HEK293 (cell line): ENCODE results near the gene FAN1.

Experiments used
- GFI1B ChIP-seq: fragments of 450-650 bp; formaldehyde crosslinking; IDR thresholded peaks from 2 replicates; pipeline ENCODE4 v1.5.1; 2016; ENCODE audit warnings: missing biosample characterization, missing genetic modification characterization
- GLIS1 ChIP-seq: fragments of 450-650 bp; formaldehyde crosslinking; IDR thresholded peaks from 2 replicates; pipeline ENCODE4 v1.5.1; 2016; ENCODE audit warnings: missing biosample characterization, missing genetic modification characterization
- KLF10 ChIP-seq: fragments of 450-650 bp; IDR thresholded peaks from 2 replicates; pipeline ENCODE4 v1.5.1; 2018; ENCODE audit warnings: missing biosample characterization, mild to moderate bottlenecking, missing genetic modification characterization
- KLF16 ChIP-seq: fragments of 450-650 bp; formaldehyde crosslinking; IDR thresholded peaks from 2 replicates; pipeline ENCODE4 v1.5.1; 2017; ENCODE audit warnings: missing biosample characterization, missing genetic modification characterization
- KLF9 ChIP-seq: fragments of 450-650 bp; formaldehyde crosslinking; IDR thresholded peaks from 2 replicates; pipeline ENCODE4 v1.5.1; 2016; ENCODE audit warnings: missing biosample characterization, missing genetic modification characterization, low read depth
- TRIM28 ChIP-seq: IDR thresholded peaks from 2 replicates; pipeline ENCODE4 v1.6.1; 2011; ENCODE audit warnings: low read length, control low read depth, borderline replicate concordance
- YY2 ChIP-seq: fragments of 450-650 bp; formaldehyde crosslinking; IDR thresholded peaks from 2 replicates; pipeline ENCODE4 v1.5.1; 2016; ENCODE audit warnings: missing biosample characterization, missing genetic modification characterization
- ZBTB8A ChIP-seq: fragments of 450-650 bp; formaldehyde crosslinking; IDR thresholded peaks from 2 replicates; pipeline ENCODE4 v1.5.1; 2016; ENCODE audit warnings: missing biosample characterization, missing genetic modification characterization
- ZFHX2 ChIP-seq: fragments of 450-650 bp; formaldehyde crosslinking; conservative IDR thresholded peaks from 2 replicates; pipeline ENCODE4 v1.5.1; 2016; ENCODE audit warnings: missing biosample characterization, missing genetic modification characterization
- ZNF140 ChIP-seq: fragments of 450-650 bp; formaldehyde crosslinking; IDR thresholded peaks from 2 replicates; pipeline ENCODE4 v1.5.1; 2016; ENCODE audit warnings: missing biosample characterization, missing genetic modification characterization
- ZNF174 ChIP-seq: fragments of 450-650 bp; formaldehyde crosslinking; IDR thresholded peaks from 2 replicates; pipeline ENCODE4 v1.5.0; 2017; ENCODE audit warnings: missing biosample characterization, mild to moderate bottlenecking, missing genetic modification characterization
- ZNF19 ChIP-seq: fragments of 450-650 bp; formaldehyde crosslinking; IDR thresholded peaks from 2 replicates; pipeline ENCODE4; 2016; ENCODE audit warnings: missing biosample characterization, missing genetic modification characterization, low read depth
- ZNF341 ChIP-seq: fragments of 450-650 bp; formaldehyde crosslinking; IDR thresholded peaks from 2 replicates; pipeline ENCODE4; 2016; ENCODE audit warnings: low read depth, missing biosample characterization, missing genetic modification characterization
- ZNF354C ChIP-seq: fragments of 450-650 bp; formaldehyde crosslinking; IDR thresholded peaks from 2 replicates; pipeline ENCODE4 v1.5.1; 2016; ENCODE audit warnings: missing biosample characterization, missing genetic modification characterization, low read depth, borderline replicate concordance
- ZNF391 ChIP-seq: fragments of 450-650 bp; formaldehyde crosslinking; IDR thresholded peaks from 2 replicates; pipeline ENCODE4 v1.5.1; 2016; ENCODE audit warnings: low read depth, missing biosample characterization, missing genetic modification characterization, borderline replicate concordance
- ZNF48 ChIP-seq: fragments of 450-650 bp; formaldehyde crosslinking; IDR thresholded peaks from 2 replicates; pipeline ENCODE4 v1.5.1; 2016; ENCODE audit warnings: missing biosample characterization, missing genetic modification characterization
- ZNF560 ChIP-seq: fragments of 450-650 bp; formaldehyde crosslinking; IDR thresholded peaks from 2 replicates; pipeline ENCODE4 v1.5.1; 2017; ENCODE audit warnings: missing biosample characterization, missing genetic modification characterization, borderline replicate concordance
- ZNF561 ChIP-seq: fragments of 450-650 bp; IDR thresholded peaks from 2 replicates; pipeline ENCODE4 v1.5.1; 2018; ENCODE audit warnings: missing biosample characterization, missing genetic modification characterization, borderline replicate concordance
- ZNF585B ChIP-seq: fragments of 450-650 bp; formaldehyde crosslinking; IDR thresholded peaks from 2 replicates; pipeline ENCODE4 v1.5.1; 2016; ENCODE audit warnings: missing biosample characterization, missing genetic modification characterization
- ZNF658 ChIP-seq: fragments of 450-650 bp; formaldehyde crosslinking; IDR thresholded peaks from 2 replicates; pipeline ENCODE4; 2016; ENCODE audit warnings: missing biosample characterization, missing genetic modification characterization
- ZNF670 ChIP-seq: fragments of 450-650 bp; formaldehyde crosslinking; IDR thresholded peaks from 2 replicates; pipeline ENCODE4 v1.5.1; 2016; ENCODE audit warnings: missing biosample characterization, missing genetic modification characterization, low read depth
- ZNF76 ChIP-seq: fragments of 450-650 bp; formaldehyde crosslinking; IDR thresholded peaks from 2 replicates; pipeline ENCODE4; 2016; ENCODE audit warnings: low read depth, missing biosample characterization, missing genetic modification characterization, borderline replicate concordance
- ZXDB ChIP-seq: fragments of 450-650 bp; formaldehyde crosslinking; IDR thresholded peaks from 2 replicates; pipeline ENCODE4 v1.5.1; 2016; ENCODE audit warnings: missing biosample characterization, missing genetic modification characterization
- TF ChIP-seq, protein P1 (sequence below): fragments of 450-650 bp; formaldehyde crosslinking; IDR thresholded peaks from 2 replicates; pipeline ENCODE4 v1.5.1; 2016; ENCODE audit warnings: missing biosample characterization, missing genetic modification characterization
- TF ChIP-seq, protein P2 (sequence below): fragments of 450-650 bp; formaldehyde crosslinking; IDR thresholded peaks from 2 replicates; pipeline ENCODE4 v1.5.1; 2016; ENCODE audit warnings: missing biosample characterization, missing genetic modification characterization
- TF ChIP-seq, protein P3 (sequence below): fragments of 450-650 bp; formaldehyde crosslinking; IDR thresholded peaks from 2 replicates; pipeline ENCODE4 v1.5.1; 2016; ENCODE audit warnings: missing biosample characterization, missing genetic modification characterization, borderline replicate concordance
- TF ChIP-seq, protein P4 (sequence below): fragments of 450-650 bp; formaldehyde crosslinking; IDR thresholded peaks from 2 replicates; pipeline ENCODE4 v1.5.1; 2016; ENCODE audit warnings: missing biosample characterization, missing genetic modification characterization
- TF ChIP-seq, protein P5 (sequence below): fragments of 450-650 bp; IDR thresholded peaks from 2 replicates; pipeline ENCODE4 v1.5.1; 2018; ENCODE audit warnings: missing biosample characterization, missing genetic modification characterization

The FAN1 gene

DNA sequence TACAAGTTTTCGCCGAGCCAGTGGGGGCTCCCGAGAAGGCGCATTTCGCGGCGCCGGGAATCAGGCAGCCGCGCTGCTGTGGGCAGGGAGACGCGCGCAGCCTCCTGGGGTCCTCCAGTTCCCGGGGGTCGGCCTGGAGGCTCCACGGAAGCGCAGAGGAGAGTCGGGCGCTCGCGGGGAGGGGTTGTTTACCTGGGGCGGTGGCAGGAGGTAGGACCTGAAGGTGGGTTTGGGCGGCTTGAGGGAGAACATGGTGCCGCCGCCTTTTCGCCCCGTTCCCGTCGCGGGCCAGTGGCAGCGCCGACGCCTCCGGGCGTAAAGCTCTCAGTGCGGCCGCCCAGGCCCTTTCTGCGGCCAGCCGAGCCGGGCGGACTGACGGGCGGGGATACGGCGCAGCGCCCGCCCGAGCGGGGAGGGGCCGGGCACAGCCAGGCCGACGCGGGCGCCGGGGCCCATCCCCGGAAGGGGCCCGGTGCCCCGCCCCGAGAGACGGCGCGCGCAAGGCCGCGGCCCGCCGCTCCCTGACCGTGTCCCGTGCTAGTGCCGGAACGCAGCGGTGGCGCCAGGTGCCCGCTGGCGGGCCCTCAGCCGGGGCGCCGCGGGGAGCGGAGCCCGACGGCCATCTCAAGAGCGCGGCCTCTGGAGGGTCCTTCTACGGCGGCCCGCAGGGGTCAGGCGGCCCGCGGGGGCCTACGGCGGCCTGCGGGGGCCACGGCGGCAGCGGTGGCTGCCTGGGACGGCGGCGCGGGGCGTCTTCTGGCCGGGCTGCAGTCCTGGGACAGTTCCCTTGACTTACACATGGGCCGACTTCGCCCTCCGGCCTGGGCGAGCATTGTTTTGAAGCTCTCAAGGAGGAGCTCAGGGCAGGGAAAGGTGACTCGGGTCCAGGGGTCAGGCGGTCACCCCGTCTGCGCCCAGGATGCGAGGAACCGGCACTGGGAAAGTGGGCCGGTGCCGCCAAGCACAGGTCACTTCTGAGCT, 87.8 kb downstream of the FAN1 start, which contains the start of gene MTMR10 (continued):
- TF ChIP-seq, protein P1, sequence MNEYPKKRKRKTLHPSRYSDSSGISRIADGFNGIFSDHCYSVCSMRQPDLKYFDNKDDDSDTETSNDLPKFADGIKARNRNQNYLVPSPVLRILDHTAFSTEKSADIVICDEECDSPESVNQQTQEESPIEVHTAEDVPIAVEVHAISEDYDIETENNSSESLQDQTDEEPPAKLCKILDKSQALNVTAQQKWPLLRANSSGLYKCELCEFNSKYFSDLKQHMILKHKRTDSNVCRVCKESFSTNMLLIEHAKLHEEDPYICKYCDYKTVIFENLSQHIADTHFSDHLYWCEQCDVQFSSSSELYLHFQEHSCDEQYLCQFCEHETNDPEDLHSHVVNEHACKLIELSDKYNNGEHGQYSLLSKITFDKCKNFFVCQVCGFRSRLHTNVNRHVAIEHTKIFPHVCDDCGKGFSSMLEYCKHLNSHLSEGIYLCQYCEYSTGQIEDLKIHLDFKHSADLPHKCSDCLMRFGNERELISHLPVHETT (tag by site-specific recombination): no peak
- TF ChIP-seq ZNF174 (tag by site-specific recombination): no peak
- no peak for TF ChIP-seq ZNF354C (tag by site-specific recombination)
- peak; percentile 40; the same call in 1 of the 2 replicates for TF ChIP-seq ZFHX2 (tag by site-specific recombination)
- no peak for TF ChIP-seq ZNF670 (tag by site-specific recombination)
- no peak for TF ChIP-seq ZNF48
- TF ChIP-seq ZNF19 (tag by site-specific recombination): no peak
- no peak for TF ChIP-seq ZNF391 (tag by site-specific recombination)
- TF ChIP-seq, protein P2, sequence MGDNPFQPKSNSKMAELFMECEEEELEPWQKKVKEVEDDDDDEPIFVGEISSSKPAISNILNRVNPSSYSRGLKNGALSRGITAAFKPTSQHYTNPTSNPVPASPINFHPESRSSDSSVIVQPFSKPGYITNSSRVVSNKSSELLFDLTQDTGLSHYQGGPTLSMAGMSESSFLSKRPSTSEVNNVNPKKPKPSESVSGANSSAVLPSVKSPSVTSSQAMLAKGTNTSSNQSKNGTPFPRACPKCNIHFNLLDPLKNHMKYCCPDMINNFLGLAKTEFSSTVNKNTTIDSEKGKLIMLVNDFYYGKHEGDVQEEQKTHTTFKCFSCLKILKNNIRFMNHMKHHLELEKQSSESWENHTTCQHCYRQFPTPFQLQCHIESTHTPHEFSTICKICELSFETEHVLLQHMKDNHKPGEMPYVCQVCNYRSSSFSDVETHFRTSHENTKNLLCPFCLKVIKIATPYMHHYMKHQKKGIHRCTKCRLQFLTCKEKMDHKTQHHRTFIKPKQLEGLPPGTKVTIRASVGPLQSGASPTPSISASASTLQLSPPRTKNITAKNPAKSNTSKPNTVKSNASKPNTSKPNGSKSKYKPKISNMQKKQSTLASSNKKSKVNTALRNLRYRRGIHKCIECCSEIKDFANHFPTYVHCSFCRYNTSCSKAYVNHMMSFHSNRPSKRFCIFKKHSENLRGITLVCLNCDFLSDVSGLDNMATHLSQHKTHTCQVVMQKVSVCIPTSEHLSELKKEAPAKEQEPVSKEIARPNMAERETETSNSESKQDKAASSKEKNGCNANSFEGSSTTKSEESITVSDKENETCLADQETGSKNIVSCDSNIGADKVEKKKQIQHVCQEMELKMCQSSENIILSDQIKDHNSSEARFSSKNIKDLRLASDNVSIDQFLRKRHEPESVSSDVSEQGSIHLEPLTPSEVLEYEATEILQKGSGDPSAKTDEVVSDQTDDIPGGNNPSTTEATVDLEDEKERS (tag by site-specific recombination): no peak
- peak; percentile 95 for TF ChIP-seq ZBTB8A (tag by site-specific recombination)
- TF ChIP-seq, protein P3, sequence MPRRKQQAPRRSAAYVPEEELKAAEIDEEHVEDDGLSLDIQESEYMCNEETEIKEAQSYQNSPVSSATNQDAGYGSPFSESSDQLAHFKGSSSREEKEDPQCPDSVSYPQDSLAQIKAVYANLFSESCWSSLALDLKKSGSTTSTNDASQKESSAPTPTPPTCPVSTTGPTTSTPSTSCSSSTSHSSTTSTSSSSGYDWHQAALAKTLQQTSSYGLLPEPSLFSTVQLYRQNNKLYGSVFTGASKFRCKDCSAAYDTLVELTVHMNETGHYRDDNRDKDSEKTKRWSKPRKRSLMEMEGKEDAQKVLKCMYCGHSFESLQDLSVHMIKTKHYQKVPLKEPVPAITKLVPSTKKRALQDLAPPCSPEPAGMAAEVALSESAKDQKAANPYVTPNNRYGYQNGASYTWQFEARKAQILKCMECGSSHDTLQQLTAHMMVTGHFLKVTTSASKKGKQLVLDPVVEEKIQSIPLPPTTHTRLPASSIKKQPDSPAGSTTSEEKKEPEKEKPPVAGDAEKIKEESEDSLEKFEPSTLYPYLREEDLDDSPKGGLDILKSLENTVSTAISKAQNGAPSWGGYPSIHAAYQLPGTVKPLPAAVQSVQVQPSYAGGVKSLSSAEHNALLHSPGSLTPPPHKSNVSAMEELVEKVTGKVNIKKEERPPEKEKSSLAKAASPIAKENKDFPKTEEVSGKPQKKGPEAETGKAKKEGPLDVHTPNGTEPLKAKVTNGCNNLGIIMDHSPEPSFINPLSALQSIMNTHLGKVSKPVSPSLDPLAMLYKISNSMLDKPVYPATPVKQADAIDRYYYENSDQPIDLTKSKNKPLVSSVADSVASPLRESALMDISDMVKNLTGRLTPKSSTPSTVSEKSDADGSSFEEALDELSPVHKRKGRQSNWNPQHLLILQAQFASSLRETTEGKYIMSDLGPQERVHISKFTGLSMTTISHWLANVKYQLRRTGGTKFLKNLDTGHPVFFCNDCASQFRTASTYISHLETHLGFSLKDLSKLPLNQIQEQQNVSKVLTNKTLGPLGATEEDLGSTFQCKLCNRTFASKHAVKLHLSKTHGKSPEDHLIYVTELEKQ (tag by site-specific recombination): no peak
- TF ChIP-seq, protein P4, sequence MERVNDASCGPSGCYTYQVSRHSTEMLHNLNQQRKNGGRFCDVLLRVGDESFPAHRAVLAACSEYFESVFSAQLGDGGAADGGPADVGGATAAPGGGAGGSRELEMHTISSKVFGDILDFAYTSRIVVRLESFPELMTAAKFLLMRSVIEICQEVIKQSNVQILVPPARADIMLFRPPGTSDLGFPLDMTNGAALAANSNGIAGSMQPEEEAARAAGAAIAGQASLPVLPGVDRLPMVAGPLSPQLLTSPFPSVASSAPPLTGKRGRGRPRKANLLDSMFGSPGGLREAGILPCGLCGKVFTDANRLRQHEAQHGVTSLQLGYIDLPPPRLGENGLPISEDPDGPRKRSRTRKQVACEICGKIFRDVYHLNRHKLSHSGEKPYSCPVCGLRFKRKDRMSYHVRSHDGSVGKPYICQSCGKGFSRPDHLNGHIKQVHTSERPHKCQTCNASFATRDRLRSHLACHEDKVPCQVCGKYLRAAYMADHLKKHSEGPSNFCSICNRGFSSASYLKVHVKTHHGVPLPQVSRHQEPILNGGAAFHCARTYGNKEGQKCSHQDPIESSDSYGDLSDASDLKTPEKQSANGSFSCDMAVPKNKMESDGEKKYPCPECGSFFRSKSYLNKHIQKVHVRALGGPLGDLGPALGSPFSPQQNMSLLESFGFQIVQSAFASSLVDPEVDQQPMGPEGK: peak; percentile 40; the same call in 1 of the 2 replicates
- TF ChIP-seq GFI1B (tag by site-specific recombination): no peak
- peak; percentile 74 for TF ChIP-seq ZNF341 (tag by site-specific recombination)
- peak; percentile 37; the same call in 1 of the 2 replicates for TF ChIP-seq ZNF76 (tag by site-specific recombination)
- TF ChIP-seq ZNF658 (tag by site-specific recombination): no peak
- peak; percentile 37; the same call in 1 of the 2 replicates for TF ChIP-seq ZXDB (tag by site-specific recombination)
- no peak for TF ChIP-seq ZNF585B
- TF ChIP-seq, protein P5, sequence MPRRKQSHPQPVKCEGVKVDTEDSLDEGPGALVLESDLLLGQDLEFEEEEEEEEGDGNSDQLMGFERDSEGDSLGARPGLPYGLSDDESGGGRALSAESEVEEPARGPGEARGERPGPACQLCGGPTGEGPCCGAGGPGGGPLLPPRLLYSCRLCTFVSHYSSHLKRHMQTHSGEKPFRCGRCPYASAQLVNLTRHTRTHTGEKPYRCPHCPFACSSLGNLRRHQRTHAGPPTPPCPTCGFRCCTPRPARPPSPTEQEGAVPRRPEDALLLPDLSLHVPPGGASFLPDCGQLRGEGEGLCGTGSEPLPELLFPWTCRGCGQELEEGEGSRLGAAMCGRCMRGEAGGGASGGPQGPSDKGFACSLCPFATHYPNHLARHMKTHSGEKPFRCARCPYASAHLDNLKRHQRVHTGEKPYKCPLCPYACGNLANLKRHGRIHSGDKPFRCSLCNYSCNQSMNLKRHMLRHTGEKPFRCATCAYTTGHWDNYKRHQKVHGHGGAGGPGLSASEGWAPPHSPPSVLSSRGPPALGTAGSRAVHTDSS (tag by site-specific recombination): no peak
- TF ChIP-seq ZNF560: no peak
- peak; percentile 25; the same call in 1 of the 2 replicates for TF ChIP-seq KLF9 (tag by site-specific recombination)
- TF ChIP-seq ZNF140 (tag by site-specific recombination): no peak
- TF ChIP-seq KLF10 (tag by site-specific recombination): no peak
- TF ChIP-seq TRIM28: no peak
- peak; percentile 62 for TF ChIP-seq GLIS1 (tag by site-specific recombination)
- TF ChIP-seq ZNF561 (tag by site-specific recombination): no peak; the same call in 1 of the 2 replicates
- no peak for TF ChIP-seq KLF16 (tag by site-specific recombination)
- no peak for TF ChIP-seq YY2
